ENCODE results near the gene GSTO1. TPM values are rescaled to one million over a fixed set of nuclear protein-coding genes. Genes with fewer than 3 reads are reported as not detected.

GSTO1 gene
- total RNA-seq, 1 donor from 2014 or later: 174 TPM

DNA sequence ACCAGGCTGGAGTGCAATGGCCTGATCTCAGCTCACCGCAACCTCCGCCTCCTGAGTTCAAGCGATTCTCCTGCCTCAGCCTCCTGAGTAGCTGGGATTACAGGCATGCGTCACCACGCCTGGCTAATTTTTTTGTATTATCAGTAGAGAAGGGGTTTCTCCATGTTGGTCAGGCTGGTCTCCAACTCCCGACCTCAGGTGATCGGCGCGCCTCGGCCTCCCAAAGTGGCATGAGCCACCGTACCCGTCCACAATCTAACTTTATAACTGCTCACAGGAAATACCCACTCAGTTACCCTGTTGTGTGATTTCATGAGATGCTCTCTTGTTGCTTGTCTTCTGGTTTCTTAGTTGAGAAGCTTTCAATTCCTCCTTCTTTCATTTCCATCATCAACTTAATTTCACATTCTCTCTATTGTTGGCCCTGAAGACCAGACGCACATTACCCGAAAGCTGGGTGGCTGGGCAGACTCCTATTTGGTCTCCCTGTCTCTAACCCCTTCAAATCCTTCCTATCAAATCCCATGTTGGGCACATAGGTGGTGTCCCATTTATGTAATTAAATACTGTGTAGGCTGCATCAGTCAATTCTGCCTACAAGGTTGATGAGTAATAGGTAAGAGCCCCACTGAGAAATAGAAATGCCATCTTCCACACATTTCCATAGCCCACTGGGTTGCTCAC lies 13.2 kb downstream of the GSTO1 start:
- intact Hi-C loops (cut with DNase I): loop anchor here (2.0 kb wide), 1 partner anchor 35 kb away; the partner anchor contains the start of gene CFAP43
- ATAC-seq: no peak
- DNase-seq (ENCODE audit: missing footprints): no peak

DNA sequence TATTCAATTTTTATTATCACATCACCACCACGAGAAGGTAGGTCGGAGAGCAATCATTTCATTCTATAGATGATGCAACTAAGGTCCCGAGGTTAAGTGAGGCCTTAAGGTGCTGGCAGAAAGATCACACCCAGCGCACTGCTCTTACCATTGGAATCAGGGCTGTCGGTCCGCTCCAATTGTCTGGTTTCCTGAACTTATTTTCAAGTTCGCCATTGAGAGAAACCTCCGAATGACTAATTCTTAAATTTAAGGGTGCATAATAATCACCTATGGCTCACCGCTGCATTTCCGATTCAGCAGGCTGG lies 13.7 kb downstream of the GSTO1 start:
- no peak for ATAC-seq
- intact Hi-C loops (cut with DNase I): loop anchor here (2.0 kb wide), 1 partner anchor 36 kb away; the partner anchor contains the start of gene CFAP43
- no peak for DNase-seq (ENCODE audit: missing footprints)

DNA sequence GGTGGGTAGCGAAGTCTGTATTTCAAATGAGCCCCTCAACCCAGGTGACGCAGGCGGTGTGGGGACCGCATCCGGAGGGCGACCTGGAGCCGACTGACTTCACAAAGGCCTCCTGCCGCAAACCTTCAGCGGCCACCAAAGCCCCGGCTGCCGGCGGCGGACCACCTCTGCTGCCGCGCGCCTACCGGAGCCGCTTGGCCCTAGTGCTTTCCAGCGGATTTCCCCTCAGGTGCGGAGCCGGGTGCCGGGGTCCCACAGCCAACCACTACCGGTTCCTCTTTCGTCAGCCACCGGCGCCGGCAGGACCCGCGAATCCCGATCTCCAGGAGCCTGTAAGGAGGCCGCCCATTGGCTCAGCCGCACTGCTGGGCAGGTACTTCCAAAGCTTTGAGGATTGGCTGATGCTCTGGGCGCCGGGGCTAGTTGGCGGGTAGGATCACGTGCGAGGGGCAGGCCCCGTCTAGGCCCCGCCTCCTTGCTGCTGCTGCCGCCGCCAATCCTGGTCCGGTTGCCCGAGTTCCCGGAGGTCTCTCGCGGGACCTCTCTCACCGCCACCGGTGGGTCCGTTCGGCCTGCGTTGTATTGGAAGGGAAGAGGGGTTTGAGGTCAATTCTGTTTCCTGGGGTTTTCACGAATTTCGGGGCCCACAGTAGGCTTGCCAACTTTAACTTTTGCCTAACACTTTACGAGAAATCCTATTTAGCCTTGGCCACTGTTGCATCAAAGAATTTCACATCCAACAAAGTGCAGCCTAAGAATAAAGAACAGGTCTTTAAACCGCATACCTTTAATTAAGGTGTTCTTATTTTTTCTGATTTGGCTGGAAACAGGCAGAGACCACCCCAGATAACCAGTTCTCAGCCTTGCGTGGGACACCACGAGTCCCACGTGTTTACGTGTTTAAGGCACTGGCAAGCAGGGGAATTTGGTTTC lies 14.3 kb downstream of the GSTO1 start, which contains the start of gene GSTO2:
GSTO2 (plus strand) TSS at position 472 of the 933 bp plus-strand sequence. CDS start 5,732 bp downstream, outside the sequence.
- DNase-seq (ENCODE audit: missing footprints) (peak; percentile 100), ATAC-seq (peak; percentile 100)
- intact Hi-C loops (cut with DNase I): loop anchor here (2.0 kb wide), 1 partner anchor 36 kb away; the partner anchor contains the start of gene CFAP43

DNA sequence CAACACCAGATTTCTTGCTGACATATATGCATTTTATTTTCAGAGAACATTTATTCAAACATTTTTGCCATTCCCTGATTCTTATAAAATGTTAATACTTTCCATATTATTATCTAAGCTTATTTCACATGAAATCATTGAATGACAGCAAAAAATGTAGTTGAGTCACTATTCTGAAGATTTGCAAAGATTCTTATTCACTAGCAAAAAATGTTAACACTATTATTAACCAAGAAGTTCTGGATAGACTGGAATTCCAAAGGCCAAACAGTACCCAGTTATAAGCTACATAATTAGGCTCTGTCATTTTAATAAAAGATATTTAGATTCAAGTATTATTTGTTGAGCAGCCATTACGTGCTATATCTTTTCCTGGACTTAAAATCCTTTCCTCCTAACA lies 18.6 kb downstream of the GSTO1 start:
- intact Hi-C loops (cut with DNase I): no loop called here

DNA sequence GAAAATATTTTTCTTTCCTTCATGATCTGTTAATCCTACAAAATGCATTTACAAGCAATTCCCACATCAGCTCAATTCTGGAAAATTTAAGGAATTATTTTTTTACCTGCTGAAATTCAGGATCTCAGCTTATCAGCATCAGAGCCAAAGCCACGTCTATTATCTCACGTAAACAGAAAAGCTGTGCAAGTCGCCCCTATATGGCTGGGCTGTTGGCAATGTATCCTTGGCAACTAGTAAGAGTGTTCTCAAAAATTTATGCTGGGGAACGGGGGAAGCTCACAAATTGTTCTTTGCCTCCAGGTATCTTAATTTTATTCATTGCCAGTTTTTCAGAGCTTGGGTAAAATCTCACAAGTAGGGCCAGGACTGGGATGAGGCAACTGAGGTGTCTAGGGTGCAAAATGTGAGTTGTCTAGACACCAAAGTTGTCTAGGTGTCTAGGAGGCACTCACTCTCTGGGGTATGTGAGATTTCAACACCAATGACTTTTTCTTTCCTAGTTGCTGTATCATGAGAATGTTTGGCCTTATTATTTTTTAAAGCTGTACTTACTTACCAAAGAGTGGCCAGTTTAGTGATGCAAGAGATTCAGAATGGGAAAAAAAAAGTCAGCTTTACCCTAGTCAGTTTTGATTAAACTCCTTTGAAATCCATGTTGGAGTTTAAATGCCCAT lies 19.3 kb downstream of the GSTO1 start:
- no peak for ATAC-seq
- intact Hi-C loops (cut with DNase I): no loop called here
- DNase-seq (ENCODE audit: missing footprints): no peak

More for the DNA sequence above, 18.6 kb downstream of the GSTO1 start:
- ATAC-seq (no peak), DNase-seq (ENCODE audit: missing footprints) (no peak)

DNA sequence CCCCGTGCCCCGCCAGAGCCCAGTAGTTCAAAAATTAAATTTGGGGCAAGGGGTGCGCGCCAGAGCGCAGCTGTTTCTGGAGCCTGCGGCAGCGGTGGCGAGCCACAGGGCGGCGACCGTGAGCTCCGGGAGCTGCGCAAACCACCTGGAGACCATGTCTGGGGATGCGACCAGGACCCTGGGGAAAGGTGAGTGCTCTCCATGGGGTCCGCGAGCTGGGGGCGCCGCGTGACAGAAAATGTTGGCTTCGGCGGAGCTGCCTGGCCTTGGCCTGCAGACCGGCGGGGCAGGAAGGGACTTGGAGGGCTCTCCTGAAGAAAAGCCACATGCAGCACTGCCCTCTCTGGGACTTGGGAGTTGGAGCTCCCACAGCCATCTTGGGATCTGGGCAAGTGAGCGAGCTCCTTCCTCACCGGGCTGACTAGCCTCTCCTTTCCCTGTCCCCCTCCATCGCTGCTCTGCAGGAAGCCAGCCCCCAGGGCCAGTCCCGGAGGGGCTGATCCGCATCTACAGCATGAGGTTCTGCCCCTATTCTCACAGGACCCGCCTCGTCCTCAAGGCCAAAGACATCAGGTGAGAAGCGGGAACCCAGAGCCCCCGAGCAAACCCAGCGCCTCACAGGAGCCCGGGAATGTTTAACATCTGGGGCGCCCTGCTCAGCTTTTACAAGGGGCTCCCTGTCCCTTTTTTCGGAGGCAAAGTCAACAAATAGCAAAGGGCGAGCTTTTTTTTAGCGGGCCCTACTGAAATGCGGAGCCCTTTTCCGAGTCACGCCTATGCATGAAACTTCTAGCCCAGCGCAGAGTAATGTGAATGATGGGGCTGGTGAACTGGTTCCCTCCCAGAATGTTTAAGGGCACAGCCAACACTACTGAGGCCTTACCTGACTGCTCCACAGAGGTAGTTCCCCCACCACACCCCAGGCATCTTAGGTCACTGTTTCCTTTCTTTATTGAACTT lies 20.4 kb downstream of the GSTO1 start:
- peak; percentile 72 for DNase-seq (ENCODE audit: missing footprints)
- peak; percentile 44 for ATAC-seq
- intact Hi-C loops (cut with DNase I): no loop called here

DNA sequence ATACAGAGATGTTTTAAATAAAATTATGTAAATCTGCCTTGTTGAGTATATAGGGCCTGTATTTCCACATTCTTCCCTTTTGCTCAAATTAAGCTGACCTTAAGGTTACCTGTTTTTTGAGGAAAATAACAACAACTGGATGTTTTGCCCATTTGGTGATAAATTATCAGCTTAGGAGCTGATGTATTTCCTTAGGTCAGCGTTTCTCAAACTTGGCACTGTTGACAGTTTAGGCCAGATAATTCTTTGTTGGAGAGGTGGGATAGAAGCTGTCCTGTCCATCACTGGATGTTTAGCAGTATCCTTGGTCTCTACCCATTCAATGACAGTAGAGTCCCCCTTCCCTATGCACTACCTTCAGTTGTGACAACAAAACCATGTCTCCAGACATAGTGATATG lies 21.5 kb downstream of the GSTO1 start:
- DNase-seq (ENCODE audit: missing footprints) (no peak), ATAC-seq (no peak)
- intact Hi-C loops (cut with DNase I): no loop called here

DNA sequence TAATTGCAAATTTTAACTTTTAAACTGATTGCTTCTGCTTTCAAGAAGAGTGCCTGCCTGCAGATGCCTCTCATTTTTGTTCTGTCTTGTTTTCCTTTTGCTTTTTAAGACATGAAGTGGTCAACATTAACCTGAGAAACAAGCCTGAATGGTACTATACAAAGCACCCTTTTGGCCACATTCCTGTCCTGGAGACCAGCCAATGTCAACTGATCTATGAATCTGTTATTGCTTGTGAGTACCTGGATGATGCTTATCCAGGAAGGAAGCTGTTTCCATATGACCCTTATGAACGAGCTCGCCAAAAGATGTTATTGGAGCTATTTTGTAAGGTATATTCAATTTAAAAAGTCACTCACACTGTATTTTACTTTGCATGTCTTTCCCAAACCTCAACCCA lies 23.1 kb downstream of the GSTO1 start:
- no peak for ATAC-seq
- intact Hi-C loops (cut with DNase I): no loop called here

DNA sequence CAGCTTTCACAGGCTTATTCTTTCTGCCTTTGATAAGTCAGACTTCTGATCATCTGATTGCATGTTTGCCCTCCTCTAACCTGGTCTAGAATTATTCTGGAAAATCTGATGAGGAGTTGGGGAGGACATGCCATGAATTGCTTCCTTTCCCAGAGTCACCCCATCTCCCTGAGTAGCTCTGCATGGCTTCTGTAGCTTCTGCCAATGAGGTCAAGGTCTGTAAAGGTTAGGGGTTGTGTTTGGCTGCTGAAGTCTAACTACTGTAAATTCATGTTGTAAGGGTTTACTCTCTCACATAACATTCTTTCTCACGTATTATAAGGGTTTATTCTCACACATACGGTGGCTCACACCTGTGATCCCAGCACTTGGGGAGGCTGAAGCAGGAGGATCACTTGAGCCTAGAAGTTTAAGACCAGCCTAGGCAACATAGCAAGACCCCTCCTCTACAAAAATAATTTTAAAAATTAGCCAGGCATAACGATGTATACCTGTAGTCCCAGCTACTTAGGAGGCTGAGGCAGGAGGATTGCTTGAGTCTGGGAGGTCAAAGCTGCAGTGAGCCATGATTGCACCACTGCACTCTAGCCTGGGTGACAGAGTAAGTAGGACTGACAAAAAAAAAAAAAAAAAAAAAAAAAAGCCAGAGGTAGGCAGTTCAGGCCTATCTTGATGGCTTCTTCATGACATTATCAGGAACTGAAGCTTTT lies 25.0 kb downstream of the GSTO1 start:
- intact Hi-C loops (cut with DNase I): no loop called here
- DNase-seq (ENCODE audit: missing footprints) (no peak), ATAC-seq (no peak)

More for the DNA sequence above, 23.1 kb downstream of the GSTO1 start:
- DNase-seq (ENCODE audit: missing footprints): no peak

DNA sequence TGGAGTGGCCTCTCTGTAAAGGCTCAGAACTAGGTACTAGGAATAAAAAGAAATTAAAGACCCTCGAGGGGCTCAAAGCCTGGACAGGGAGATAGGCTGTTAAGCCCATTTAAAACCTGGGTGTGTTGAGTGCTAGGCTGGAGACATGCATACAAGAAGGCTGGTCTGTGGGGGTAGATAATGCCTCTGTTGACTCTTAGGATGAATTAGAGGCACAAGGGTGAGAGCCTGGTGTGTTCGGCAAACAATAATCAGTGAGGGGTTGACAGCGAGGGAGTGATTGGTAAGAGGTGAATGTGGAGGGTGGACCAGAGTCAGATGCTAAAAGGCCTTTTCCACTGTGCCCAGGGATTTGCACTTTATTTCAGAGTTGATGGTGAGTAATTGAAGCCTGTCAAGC lies 27.0 kb downstream of the GSTO1 start:
- no peak for DNase-seq (ENCODE audit: missing footprints)
- ATAC-seq: no peak
- intact Hi-C loops (cut with DNase I): no loop called here

DNA sequence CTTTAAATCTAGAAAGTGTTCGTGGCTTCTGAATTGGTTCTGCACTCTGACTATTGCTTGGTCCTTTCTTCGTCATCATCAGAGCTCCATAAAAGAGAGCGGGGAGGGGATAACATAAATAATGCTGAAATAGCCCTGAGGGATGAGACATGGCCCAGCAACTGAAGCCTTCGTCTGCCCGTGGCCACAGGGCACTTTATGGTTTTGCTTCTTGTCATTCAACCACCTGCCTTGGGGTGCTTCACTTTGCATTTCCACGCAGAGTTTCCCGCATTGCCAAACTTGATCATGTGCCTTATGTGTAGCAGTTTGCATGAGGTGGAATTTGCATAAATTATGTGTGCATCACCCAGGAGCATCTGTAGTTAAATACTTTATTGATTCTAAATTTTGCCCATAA lies 30.2 kb downstream of the GSTO1 start:
- no peak for ATAC-seq
- DNase-seq (ENCODE audit: missing footprints): no peak
- intact Hi-C loops (cut with DNase I): no loop called here

DNA sequence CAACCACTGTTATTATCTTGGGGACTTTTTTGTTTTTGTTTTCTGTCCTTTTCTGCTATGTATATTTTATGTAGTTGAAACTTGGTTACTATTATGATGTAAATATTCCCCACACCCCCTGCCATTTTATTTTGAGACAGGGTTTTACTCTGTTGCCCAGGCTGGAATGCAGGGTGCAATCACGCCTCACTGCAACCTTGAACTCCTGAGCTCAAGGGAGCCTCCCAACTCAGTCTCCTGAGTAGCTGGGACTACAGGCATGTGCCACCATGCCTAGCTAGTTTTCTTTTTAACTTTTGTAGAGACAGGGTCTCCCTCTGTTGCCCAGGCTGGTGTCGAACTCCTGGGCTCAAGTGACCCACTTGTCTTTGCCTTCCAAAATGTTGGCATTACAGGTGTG lies 32.2 kb downstream of the GSTO1 start:
- intact Hi-C loops (cut with DNase I): no loop called here
- no peak for DNase-seq (ENCODE audit: missing footprints)
- no peak for ATAC-seq

DNA sequence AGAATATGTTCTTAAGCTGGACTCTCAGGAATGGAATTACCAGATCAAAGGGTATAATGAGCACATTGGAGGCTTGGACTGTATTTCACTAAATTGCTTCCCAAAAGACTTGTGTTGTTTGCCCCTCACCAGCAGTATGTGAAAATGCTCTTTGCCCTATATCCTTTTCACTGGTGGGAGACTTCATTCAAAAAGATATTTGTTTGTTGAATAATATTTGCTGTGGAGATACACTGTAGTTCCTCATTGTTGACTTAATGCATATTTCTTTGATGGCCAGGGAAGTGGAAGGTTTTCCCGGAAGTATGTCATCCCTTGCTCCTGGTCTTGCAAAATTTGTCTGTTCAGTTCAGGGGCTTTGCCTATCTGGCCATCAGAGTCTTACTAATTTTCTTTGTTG lies 33.7 kb downstream of the GSTO1 start:
- DNase-seq (ENCODE audit: missing footprints) (no peak), ATAC-seq (no peak)
- intact Hi-C loops (cut with DNase I): no loop called here

DNA sequence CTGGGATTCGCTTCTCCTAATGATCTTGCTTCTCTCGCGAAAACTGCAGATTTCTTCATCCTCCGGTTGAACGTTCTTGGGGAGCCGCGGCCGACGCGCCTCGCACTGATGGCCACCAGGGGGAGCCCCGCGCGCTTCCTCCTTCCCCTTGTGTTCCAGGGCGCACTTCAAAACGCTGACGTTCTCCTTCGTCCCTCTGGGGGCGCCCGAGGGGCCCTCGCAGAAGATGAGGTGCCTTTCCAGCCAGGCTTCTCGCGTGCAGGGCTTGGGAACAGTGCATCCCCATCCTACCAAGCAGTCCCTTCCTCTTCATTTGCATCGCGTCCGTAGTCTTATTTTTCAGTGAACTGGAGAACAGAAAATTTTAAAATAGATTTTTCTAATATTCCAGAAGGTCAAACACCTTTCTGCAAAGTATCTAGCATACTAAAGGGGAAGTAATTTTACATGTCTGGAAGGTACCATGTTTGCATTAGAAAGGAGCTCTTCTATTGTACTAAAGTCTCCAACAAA lies 36.8 kb downstream of the GSTO1 start:
- peak; percentile 96 for DNase-seq (ENCODE audit: missing footprints)
- peak; percentile 96 for ATAC-seq
- intact Hi-C loops (cut with DNase I): loop anchor here (1.0 kb wide), 1 partner anchor 59 kb away; no protein-coding TSS in a partner anchor

DNA sequence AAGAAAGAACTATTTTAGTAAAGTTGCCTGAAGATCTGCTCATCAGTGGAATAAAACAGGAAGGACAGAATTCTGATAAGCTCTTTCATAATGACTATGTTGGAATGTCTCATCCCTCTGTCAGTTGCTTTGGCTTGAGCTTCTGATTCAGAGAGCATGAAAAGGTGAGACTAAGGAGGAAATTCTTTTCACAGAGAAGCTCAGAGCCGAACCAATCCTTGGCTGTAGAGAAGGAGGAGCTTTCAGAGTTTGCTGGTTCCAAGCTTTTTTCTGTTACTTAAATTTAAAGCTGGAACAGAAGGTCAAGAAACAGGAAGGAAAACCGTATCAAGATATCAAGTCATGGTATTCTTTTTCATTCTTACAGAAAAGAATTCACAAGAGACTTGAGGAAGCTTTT lies 38.3 kb downstream of the GSTO1 start:
- DNase-seq (ENCODE audit: missing footprints) (no peak), ATAC-seq (no peak)
- intact Hi-C loops (cut with DNase I): no loop called here

DNA sequence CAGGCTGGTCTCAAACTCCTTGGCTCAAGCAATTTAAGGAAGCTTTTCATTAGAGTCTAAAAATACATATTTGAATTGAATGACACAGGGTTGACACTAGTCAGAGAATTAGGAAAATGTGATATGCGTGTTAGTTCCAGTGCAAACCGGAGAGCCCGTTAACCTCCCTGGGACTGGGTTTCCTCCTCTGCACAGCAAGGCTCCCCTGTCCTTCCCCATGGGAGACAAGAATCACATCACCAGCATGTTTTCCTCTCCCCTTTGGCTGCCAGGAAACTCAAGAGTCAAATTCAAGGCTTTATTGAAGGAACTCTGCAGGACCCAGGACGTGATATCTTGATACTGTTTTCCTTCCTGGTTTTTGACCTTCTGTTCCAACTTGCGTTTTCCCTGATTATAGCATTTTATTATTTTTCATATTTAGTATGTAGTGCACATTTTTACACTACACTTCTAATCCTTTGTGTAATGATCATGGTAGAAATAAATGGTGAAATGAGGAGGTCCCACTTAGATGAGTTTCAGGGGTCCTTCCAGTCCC lies 39.2 kb downstream of the GSTO1 start:
- intact Hi-C loops (cut with DNase I): no loop called here
- DNase-seq (ENCODE audit: missing footprints) (no peak), ATAC-seq (no peak)

Data from Right ventricle myocardium inferior (tissue), 1 donor.